ENCODE data around the gene CNPY3. TPM values are rescaled to one million over a fixed set of nuclear protein-coding genes. Genes with fewer than 3 reads are reported as not detected.
A peak's percentile ranks its signal among the peaks of the same experiment; 100 is the strongest.

The CNPY3 gene
- total RNA-seq, 3 donors from 2014 or later: 27.5 to 37.9 (median 33.1) TPM

- no peaks in the 10 kb centered on the region for H3K27me3 ChIP-seq
- peak within 1 kb of the TSS; percentile 85 to 97 (median 96) for H3K4me3 ChIP-seq
- peak; percentile 63 to 87 for DNase-seq (ENCODE audit: low spot score in 2 of 2)
- no peaks in the 10 kb centered on the region for H3K36me3 ChIP-seq
- intact Hi-C loops (cut with DNase I; ENCODE audit: low total_unique reads): no loop called here
- H3K27ac ChIP-seq: peak within 1 kb of the TSS; percentile 89 to 94
- peaks cover 0 to 18% of the 10 kb centered on the region in 2 donors for H3K4me1 ChIP-seq
- no peaks in the 10 kb centered on the region for H3K9me3 ChIP-seq
- TF ChIP-seq POLR2A (IDR thresholded peaks at IDR 0.05) (no peak), POLR2AphosphoS5 (IDR thresholded peaks at IDR 0.05) (peak; percentile 44 to 78 (median 70))
Observed at GRCh38 chr6:42978839-42979522, 49.7 kb downstream of the CNPY3 start, which contains the start of gene PEX6. TSS of gene PEX6 (minus strand) at chr6:42979181. CDS start at chr6:42979150, 31 bp downstream.

- TF ChIP-seq POLR2A (IDR thresholded peaks at IDR 0.05) (no peak), CTCF (IDR thresholded peaks at IDR 0.05) (no peak), POLR2AphosphoS5 (IDR thresholded peaks at IDR 0.05) (no peak)
- no peak for DNase-seq (ENCODE audit: low spot score in 2 of 2)
- peaks cover 0 to 18% of the 10 kb centered on the region in 2 donors for H3K4me1 ChIP-seq
- peak overlapping the region; percentile 89 to 94 for H3K27ac ChIP-seq
- H3K9me3 ChIP-seq: no peaks in the 10 kb centered on the region
- no peaks in the 10 kb centered on the region for H3K27me3 ChIP-seq
- peak overlapping the region; percentile 85 to 97 (median 96) for H3K4me3 ChIP-seq
- intact Hi-C loops (cut with DNase I; ENCODE audit: low total_unique reads): loop anchor here (10.0 kb wide), 1 partner anchor 1045 kb away; no protein-coding TSS in a partner anchor
- no peaks in the 10 kb centered on the region for H3K36me3 ChIP-seq
Observed at GRCh38 chr6:42979523-42980177, 50.4 kb downstream of the CNPY3 start.

GRCh38 chr6:42981836-42982235 lies 52.6 kb downstream of the CNPY3 start:
- H3K27ac ChIP-seq: no peak overlapping the region
- H3K4me3 ChIP-seq: no peak overlapping the region
- DNase-seq (ENCODE audit: low spot score in 2 of 2): no peak
- no peaks in the 10 kb centered on the region for H3K27me3 ChIP-seq
- peaks cover 7 to 16% of the 10 kb centered on the region in 2 donors for H3K4me1 ChIP-seq
- no peaks in the 10 kb centered on the region for H3K9me3 ChIP-seq
- intact Hi-C loops (cut with DNase I; ENCODE audit: low total_unique reads): loop anchor here (10.0 kb wide), 1 partner anchor 1047 kb away; no protein-coding TSS in a partner anchor
- no peak for TF ChIP-seq CTCF (IDR thresholded peaks at IDR 0.05)
- TF ChIP-seq POLR2A (IDR thresholded peaks at IDR 0.05): no peak
- no peaks in the 10 kb centered on the region for H3K36me3 ChIP-seq

- Histone ChIP-seq H3K27me3 (no peaks in the 10 kb centered on the region), H3K27ac (peak within 1 kb of the TSS; percentile 85 to 92), H3K4me1 (peaks cover 7% of the 10 kb centered on the region in 2 donors), H3K36me3 (no peaks in the 10 kb centered on the region), H3K4me3 (peak within 1 kb of the TSS; percentile 88 to 92 (median 90)), H3K9me3 (no peaks in the 10 kb centered on the region)
- intact Hi-C loops (cut with DNase I; ENCODE audit: low total_unique reads): loop anchor here (10.0 kb wide), 1 partner anchor 1049 kb away; no protein-coding TSS in a partner anchor
- DNase-seq (ENCODE audit: low spot score in 2 of 2): peak; percentile 98
- peak; percentile 39 to 55 (median 49) for TF ChIP-seq POLR2AphosphoS5 (IDR thresholded peaks at IDR 0.05)
- TF ChIP-seq CTCF (IDR thresholded peaks at IDR 0.05): peak in 2 of 3 donors; percentile 26 to 32
- TF ChIP-seq POLR2A (IDR thresholded peaks at IDR 0.05): peak; percentile 55
Observed at GRCh38 chr6:42984001-42984923, 55.0 kb downstream of the CNPY3 start, which contains the start of gene PPP2R5D. TSS of gene PPP2R5D (plus strand) at chr6:42984570. CDS start at chr6:42984678, 108 bp downstream.

- H3K4me1 ChIP-seq: peaks cover under 1 to 7% of the 10 kb centered on the region in 2 donors
- TF ChIP-seq POLR2A (IDR thresholded peaks at IDR 0.05) (no peak), CTCF (IDR thresholded peaks at IDR 0.05) (no peak), POLR2AphosphoS5 (IDR thresholded peaks at IDR 0.05) (no peak)
- DNase-seq (ENCODE audit: low spot score in 2 of 2): no peak
- no peaks in the 10 kb centered on the region for H3K27me3 ChIP-seq
- intact Hi-C loops (cut with DNase I; ENCODE audit: low total_unique reads): loop anchor here (10.0 kb wide), 1 partner anchor 1050 kb away; no protein-coding TSS in a partner anchor
- H3K27ac ChIP-seq: peak overlapping the region; percentile 85 to 92
- no peaks in the 10 kb centered on the region for H3K36me3 ChIP-seq
- peak overlapping the region; percentile 88 to 92 (median 90) for H3K4me3 ChIP-seq
- H3K9me3 ChIP-seq: no peaks in the 10 kb centered on the region
Observed at GRCh38 chr6:42984924-42985475, 55.7 kb downstream of the CNPY3 start.

Data from breast epithelium (tissue), 4 donors.